ENCODE data around the gene PALM. TPM values are rescaled to one million over a fixed set of nuclear protein-coding genes. Genes with fewer than 3 reads are reported as not detected.
A peak's percentile ranks its signal among the peaks of the same experiment; 100 is the strongest.
"Not testable (repeated sequence)": the region's sequence is repeated elsewhere in the genome, so short reads cannot be mapped to it uniquely, and the experiment has no call there.

Gene PALM
- total RNA-seq, 1 donor from 2014 or later = 2.0 TPM

GRCh38 chr19:732148-733069 lies 23.7 kb downstream of the PALM start:
- ATAC-seq = no peak

- ATAC-seq = no peak
These were observed 26.0 kb downstream of the PALM start for GRCh38 chr19:734716-735115.

GRCh38 chr19:736125-736524 lies 27.4 kb downstream of the PALM start:
- no peak for ATAC-seq

DNA sequence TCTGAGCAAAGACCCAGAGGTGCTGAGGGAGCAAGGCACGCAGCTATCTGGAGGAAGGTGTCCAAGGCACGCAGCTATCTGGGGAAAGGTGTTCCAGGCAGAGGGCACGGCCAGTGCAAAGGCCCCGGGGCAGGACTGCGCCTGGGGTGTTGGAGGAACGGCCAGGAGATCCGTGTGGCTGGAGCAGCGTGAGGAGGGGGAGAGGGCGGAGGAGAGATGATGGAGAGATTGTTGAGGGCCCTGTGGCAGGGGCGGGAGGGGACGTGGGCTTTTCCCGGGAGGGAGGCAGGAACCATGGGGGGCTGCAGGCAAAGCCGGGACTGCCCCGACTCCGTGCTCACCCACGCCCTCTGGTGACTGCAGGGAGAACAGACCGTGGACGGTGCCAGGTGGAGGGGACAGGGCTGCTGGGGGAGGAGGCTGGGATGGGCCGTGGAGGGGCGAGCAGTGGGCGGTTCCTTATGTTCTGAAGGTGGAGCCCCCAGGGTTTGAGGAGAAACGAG lies 28.9 kb downstream of the PALM start:
- peak; percentile 50 for ATAC-seq

- ATAC-seq = no peak
These were observed 29.9 kb downstream of the PALM start for GRCh38 chr19:738509-739128.

- no peak for ATAC-seq
These were observed 31.4 kb downstream of the PALM start for GRCh38 chr19:739998-740715.

DNA sequence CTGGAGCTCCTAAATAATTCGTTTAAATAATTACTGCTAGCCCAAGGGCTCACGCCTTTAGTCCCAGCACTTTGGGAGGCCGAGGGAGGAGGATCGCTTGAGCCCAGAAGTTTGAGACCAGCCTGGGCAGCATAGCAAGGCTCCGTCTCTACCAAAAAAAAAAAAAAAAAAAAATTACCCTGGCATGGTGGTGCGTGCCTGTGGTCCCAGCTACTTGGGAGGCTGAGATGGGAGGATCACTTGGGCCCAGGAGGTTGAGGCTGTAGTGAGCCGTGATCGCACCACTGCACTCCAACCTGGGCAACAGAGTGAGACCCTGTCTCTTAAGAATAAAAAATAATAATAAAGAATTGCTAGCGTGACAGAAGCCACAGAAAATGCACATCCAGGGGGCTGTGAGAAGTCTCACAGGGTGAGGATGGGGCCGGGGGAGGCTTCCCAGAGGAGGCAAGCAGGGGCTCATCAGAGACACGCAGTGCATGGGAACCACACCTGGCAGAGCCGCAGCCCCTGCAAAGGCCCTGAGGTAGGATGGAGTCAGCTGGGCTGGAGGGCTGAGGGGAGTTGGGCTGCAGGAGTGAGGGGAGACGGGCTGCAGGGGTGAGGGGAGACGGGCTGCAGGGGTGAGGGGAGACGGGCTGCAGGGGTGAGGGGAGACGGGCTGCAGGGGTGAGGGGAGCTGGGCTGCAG lies 32.2 kb downstream of the PALM start:
- not testable (repeated sequence) for ATAC-seq

DNA sequence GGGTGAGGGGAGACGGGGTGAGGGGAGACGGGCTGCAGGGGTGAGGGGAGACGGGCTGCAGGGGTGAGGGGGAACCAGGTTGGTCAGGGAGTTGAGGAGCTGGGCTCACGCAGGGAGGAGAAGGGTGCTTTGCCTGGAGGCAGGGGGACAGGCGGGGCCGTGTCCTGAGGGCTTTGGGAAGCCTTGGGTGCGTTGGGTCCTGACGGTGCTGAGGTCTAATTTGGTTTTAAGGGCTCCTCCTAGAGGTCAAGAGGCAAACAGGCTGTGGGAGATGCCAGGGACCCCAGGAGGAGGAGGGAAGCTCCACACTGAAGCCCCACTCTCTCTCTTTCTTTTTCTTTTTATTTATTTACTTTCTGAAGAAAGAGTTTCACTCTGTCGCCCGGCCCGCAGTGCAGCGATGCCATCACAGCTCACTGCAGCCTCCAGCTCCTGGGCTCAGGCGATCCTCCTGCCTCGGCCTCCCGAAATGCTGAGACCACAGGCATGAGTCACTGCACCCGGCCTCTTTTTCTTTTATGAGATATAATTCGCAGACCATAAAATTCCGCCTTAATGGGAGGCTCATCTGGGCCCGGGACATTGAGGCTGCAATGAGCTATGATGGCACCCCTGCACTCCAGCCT lies 32.9 kb downstream of the PALM start:
- ATAC-seq = no peak

DNA sequence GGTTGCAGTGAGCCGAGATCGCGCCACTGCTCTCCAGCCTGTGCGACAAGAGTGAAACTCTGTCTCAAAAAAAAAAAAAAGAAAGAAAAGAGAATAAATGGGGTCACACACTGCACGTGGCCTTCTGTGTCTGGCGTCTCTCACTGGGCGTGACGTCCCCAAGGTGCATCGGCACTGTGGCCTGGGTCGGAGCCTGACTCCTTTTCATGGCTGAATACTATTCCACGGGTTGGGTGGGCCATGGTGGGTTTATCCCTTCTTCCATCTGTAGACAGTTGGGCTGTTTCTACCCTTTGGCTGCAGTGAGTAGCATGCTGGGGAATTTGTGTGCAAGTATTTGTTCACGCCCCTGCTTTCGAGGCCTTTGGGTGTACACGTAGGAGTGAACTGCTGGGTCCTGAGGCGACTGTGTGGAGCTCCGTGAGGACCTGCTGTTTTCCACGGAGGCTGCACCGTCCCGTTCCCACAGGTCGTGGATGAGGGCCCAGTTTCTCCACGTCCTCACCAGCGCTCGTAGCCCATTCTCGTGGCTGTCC lies 33.9 kb downstream of the PALM start:
- no peak for ATAC-seq

DNA sequence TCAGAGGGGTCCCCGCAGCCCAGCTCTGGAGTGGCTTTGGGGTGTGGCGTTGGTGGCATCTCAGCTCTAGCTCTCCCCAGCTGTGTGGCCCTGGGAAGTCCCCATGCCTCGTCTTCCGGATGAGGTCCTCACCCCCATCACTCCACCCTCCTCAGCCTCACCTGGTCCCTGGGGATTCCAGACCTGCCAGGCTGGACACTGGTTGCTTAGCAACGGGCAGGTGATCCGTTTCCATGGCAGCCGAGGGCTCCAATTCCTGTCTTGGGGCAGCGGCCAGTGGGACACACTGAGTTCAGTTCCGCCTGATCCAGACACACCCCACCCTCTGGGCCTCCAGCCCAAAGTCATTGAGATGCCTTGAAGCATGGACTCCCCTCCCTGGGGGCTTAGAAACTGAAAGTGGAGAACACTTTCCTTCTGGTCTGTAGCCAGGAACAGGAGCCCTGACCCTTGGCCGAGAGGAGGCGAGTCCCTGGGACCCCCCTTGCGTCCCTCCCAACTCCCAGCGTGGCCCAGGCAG lies 34.5 kb downstream of the PALM start:
- no peak for ATAC-seq

DNA sequence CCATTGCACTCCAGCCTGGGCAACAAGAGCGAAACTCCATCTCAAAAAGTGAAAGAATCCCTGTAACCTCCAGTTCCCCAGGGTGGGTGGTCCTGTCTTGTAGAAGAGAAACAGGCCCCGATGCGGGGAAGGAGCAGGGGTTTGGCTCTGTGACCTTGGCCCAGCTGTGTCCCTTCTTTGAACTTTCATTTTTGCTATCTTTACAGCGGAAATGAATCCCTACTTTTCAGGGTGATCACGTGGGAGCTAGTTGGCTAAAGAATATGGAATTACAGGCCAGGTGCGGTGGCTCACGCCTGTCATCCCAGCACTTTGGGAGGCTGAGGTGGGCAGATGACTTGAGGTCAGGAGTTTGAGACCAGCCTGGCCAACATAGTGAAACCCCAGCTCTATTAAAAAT lies 36.4 kb downstream of the PALM start:
- ATAC-seq = not testable (repeated sequence)

GRCh38 chr19:746208-746819 lies 37.6 kb downstream of the PALM start:
- no peak for ATAC-seq

DNA sequence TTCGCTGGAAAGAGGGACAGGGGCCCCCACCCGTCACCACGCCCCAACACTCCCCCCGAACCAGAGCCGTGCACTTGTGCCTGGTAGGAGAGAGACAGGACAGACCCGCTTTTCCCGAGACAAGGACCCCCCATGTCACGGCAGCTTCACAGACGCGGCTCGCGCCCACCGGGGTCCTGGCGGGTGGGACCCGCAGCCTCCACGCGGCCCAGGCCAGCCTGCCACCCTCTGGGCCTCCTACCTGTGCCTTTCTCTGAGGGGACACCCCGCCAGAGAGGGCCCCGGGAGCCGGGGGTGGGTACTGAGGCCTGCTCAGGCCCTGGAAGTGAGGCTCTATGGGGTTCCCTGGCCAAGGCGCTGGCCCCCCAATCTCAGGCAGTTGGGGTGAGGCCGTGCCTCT lies 38.2 kb downstream of the PALM start:
- ATAC-seq = no peak

GRCh38 chr19:747432-748273 lies 38.9 kb downstream of the PALM start:
- ATAC-seq = no peak

DNA sequence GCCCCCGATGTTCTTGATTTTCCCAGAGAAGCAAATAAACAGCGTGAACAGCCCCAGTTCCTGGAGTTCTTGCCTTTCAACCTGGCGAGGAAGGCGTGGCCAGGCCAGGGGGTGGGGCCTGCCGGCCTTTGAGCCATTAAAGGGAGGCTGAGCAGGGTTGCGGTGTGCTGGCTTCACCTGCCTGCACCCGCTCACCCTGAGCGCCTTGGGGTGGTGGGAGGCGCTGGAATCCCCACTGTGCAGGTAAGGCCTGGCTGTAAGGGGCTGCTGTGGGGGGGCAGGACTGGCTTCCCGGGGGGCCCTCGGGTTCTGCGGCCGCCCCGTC lies 39.5 kb downstream of the PALM start:
- ATAC-seq = no peak

DNA sequence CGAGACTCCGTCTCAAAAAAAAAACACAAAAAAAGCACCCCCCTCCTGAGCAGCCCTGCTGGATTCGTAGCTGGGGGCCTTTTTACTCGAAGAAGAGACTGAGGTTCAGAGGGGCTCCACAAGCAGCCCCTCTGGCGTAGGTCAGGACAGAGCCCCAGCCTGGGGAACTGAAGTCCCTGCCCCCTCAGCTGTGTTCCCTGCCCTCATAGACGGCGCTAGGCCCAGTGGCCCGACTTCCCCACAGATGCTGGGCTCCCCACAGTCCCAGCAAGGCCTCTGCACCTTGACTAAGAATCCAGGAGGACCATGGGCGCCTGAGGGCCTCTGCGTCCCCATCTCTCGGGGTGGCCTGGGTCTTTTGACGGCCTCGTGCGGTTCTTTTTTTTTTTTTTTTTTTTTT lies 41.1 kb downstream of the PALM start:
- ATAC-seq = no peak

- ATAC-seq = peak; percentile 30
These were observed 42.1 kb downstream of the PALM start, which contains the start of gene MISP for GRCh38 chr19:750640-751423. MISP (plus strand) TSS chr19:751112; CDS start chr19:756947, 5,835 bp downstream.

DNA sequence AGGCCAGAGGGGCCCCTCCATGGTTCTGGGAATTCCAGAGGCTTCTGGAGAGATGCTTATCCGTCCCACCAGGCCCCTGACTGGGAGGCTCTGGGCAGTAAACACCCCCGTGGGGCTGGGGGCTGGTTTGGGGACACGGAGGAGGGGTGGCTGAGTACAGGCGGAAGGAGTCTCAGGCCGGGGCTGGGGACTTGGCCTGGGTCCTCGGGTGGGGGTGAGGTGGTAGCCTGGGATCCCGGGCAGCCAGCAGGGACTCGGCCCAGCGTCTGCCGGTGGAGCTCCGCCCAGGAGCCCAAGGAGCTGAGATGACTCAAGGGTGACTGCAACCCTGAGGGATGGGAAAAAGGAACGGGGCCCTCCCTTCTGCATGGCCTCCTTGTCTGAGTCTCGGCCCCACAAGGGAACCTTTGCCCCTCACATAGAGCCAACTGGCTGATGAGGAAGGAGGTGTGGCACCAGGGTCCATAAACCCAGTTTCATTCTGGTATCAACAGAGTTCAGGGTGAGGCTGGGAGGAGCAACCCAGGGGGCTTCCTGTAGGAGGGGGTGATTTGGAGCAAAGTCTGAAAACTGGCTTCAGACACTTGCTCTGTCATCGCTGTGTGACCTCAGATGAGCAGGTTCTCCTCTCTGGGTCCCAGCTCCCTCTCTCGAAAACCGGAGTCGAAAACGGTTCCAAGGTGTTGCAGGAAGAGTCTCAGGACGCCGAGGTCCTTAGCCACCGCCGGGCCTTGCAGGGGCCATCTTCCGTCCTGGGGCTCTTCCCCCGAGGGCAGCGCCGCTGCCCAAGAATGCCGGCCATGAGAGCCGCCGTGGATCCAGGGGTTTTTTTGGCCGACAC lies 43.0 kb downstream of the PALM start:
- peak; percentile 67 for ATAC-seq

Measured in esophagus mucosa (tissue), 1 donor.